Astrocyte (in vitro differentiated cells and primary cell): ENCODE measurements around the gene OSGIN1. TPM values are rescaled to one million over a fixed set of nuclear protein-coding genes. Genes with fewer than 3 reads are reported as not detected.

Experiments
- DNase-seq: peaks from one replicate; pipeline ENCODE4 v3.0.0-alpha.2; 2010; ENCODE audit warnings: low read depth
- FAIRE-seq: peaks from 2 replicates; lab custom pipeline; 2011; peaks lifted over from hg19 to GRCh38; lab: Jason Lieb, UNC
- H2AFZ ChIP-seq: 2 replicates; pipeline ENCODE4 v1.6.0; 2012; ENCODE audit warnings: low read depth, low read length, inconsistent platforms
- H3K27ac ChIP-seq: 2 replicates; pipeline ENCODE4 v1.5.1; 2011; ENCODE audit warnings: low read depth, low read length, inconsistent platforms
- H3K27me3 ChIP-seq: 2 replicates; pipeline ENCODE4 v1.6.0; 2011; ENCODE audit warnings: low read length, inconsistent platforms; ENCODE audit not compliant: insufficient read depth
- H3K36me3 ChIP-seq: 2 replicates; pipeline ENCODE4 v1.5.1; 2011; ENCODE audit warnings: low read length, inconsistent platforms; ENCODE audit not compliant: insufficient read depth
- H3K4me1 ChIP-seq: 2 replicates; pipeline ENCODE4 v1.5.1; 2011; ENCODE audit warnings: low read length, inconsistent platforms; ENCODE audit not compliant: insufficient read depth
- H3K4me2 ChIP-seq: 2 replicates; pipeline ENCODE4 v1.6.0; 2012; ENCODE audit warnings: low read length, inconsistent platforms
- H3K4me3 ChIP-seq: 2 replicates; pipeline ENCODE4 v1.5.1; 2011; ENCODE audit warnings: low read depth, mild to moderate bottlenecking, low read length, inconsistent platforms; ENCODE audit not compliant: insufficient read depth
- H3K79me2 ChIP-seq: 2 replicates; pipeline ENCODE4 v1.6.0; 2012; ENCODE audit warnings: mild to moderate bottlenecking, low read length, inconsistent platforms; ENCODE audit not compliant: insufficient read depth
- H3K9ac ChIP-seq: 2 replicates; pipeline ENCODE4 v1.6.0; 2012; ENCODE audit warnings: mild to moderate bottlenecking, low read length, inconsistent platforms
- H3K9me3 ChIP-seq: 2 replicates; pipeline ENCODE4 v1.5.1; 2012; ENCODE audit warnings: low read depth, mild to moderate bottlenecking, low read length, inconsistent platforms; ENCODE audit not compliant: insufficient read depth
- H4K20me1 ChIP-seq: 2 replicates; pipeline ENCODE4 v1.6.0; 2012; ENCODE audit warnings: low read length, inconsistent platforms; ENCODE audit not compliant: insufficient read depth
- H3K27ac Mint-ChIP-seq: one replicate; pipeline ENCODE4 v1.8.0; 2021; ENCODE audit warnings: mild to moderate bottlenecking, mixed read lengths; ENCODE audit not compliant: unreplicated experiment
- H3K27me3 Mint-ChIP-seq: one replicate; pipeline ENCODE4 v1.8.0; 2021; ENCODE audit warnings: low read depth, mixed read lengths; ENCODE audit not compliant: unreplicated experiment
- H3K36me3 Mint-ChIP-seq: one replicate; pipeline ENCODE4 v1.8.0; 2021; ENCODE audit warnings: low read depth, mixed read lengths; ENCODE audit not compliant: unreplicated experiment
- H3K4me1 Mint-ChIP-seq: one replicate; pipeline ENCODE4 v1.8.0; 2021; ENCODE audit warnings: low read depth, mixed read lengths; ENCODE audit not compliant: unreplicated experiment
- H3K4me3 Mint-ChIP-seq: one replicate; pipeline ENCODE4 v1.8.0; 2021; ENCODE audit warnings: mild to moderate bottlenecking, moderate library complexity, mixed read lengths; ENCODE audit not compliant: unreplicated experiment
- H3K9me3 Mint-ChIP-seq: one replicate; pipeline ENCODE4 v1.8.0; 2021; ENCODE audit warnings: mild to moderate bottlenecking, mixed read lengths; ENCODE audit not compliant: unreplicated experiment
- CTCF ChIP-seq: IDR thresholded peaks from 2 replicates; pipeline ENCODE4 v1.5.1; 2011; ENCODE audit warnings: low read depth, mild to moderate bottlenecking, inconsistent platforms, low read length, moderate library complexity; ENCODE audit not compliant: insufficient read depth
- EZH2 ChIP-seq: IDR thresholded peaks from 2 replicates; pipeline ENCODE4 v1.6.1; 2012; ENCODE audit warnings: mild to moderate bottlenecking, low read length, inconsistent platforms; ENCODE audit not compliant: insufficient read depth
- total RNA-seq: library from RNA; stranded (reverse); gene quantifications from 2 replicates; pipeline ENCODE4 v1.2.1, GENCODE V29; 2021

Gene OSGIN1
- total RNA-seq, 1 donor from 2014 or later = 0.79 TPM

GRCh38 chr16:83929811-83930555, 23.1 kb upstream of the OSGIN1 start:
- no peaks in the 10 kb centered on the region for H3K79me2 ChIP-seq
- H3K36me3 Mint-ChIP-seq = peaks cover 7% of the 10 kb centered on the region
- FAIRE-seq = no peak

GRCh38 chr16:83930730-83931500, 22.1 kb upstream of the OSGIN1 start:
- no peak for DNase-seq
- Mint-ChIP-seq H3K4me3 (no peak overlapping the region), H3K27me3 (peaks cover 18% of the 10 kb centered on the region), H3K9me3 (no peaks in the 10 kb centered on the region), H3K36me3 (peaks cover 6% of the 10 kb centered on the region), H3K27ac (no peak overlapping the region), H3K4me1 (peaks cover 15% of the 10 kb centered on the region)
- no peak overlapping the region for H3K4me3 ChIP-seq
- FAIRE-seq = no peak
- no peak overlapping the region for H3K4me2 ChIP-seq
- no peak overlapping the region for H3K27ac ChIP-seq
- H3K9me3 ChIP-seq = no peaks in the 10 kb centered on the region
- TF ChIP-seq EZH2 (no peak), CTCF (no peak)
- H3K27me3 ChIP-seq = peaks cover 2% of the 10 kb centered on the region
- peaks cover 11% of the 10 kb centered on the region for H3K4me1 ChIP-seq
- no peak overlapping the region for H3K9ac ChIP-seq
- no peaks in the 10 kb centered on the region for H3K36me3 ChIP-seq
- no peak overlapping the region for H2AFZ ChIP-seq
- no peaks in the 10 kb centered on the region for H4K20me1 ChIP-seq
- no peaks in the 10 kb centered on the region for H3K79me2 ChIP-seq

More at GRCh38 chr16:83929811-83930555, 23.1 kb upstream of the OSGIN1 start:
- Histone ChIP-seq H3K9me3 (no peaks in the 10 kb centered on the region), H3K27ac (no peak overlapping the region), H3K4me2 (no peak overlapping the region), H3K4me1 (peaks cover 11% of the 10 kb centered on the region), H2AFZ (no peak overlapping the region), H3K9ac (no peak overlapping the region), H4K20me1 (no peaks in the 10 kb centered on the region), H3K27me3 (peaks cover 2% of the 10 kb centered on the region), H3K36me3 (no peaks in the 10 kb centered on the region), H3K4me3 (no peak overlapping the region)
- H3K9me3 Mint-ChIP-seq = no peaks in the 10 kb centered on the region
- no peak for DNase-seq
- no peak overlapping the region for H3K27ac Mint-ChIP-seq
- H3K4me1 Mint-ChIP-seq = peaks cover 15% of the 10 kb centered on the region
- peaks cover 16% of the 10 kb centered on the region for H3K27me3 Mint-ChIP-seq
- no peak for TF ChIP-seq CTCF
- no peak for TF ChIP-seq EZH2
- no peak overlapping the region for H3K4me3 Mint-ChIP-seq
